Mucosa of stomach (tissue), 1 donor: ENCODE results near the gene RAD17.
A peak's percentile ranks its signal among the peaks of the same experiment; 100 is the strongest.
"Not testable (repeated sequence)": the region's sequence is repeated elsewhere in the genome, so short reads cannot be mapped to it uniquely, and the experiment has no call there.

Experiments
- H3K27me3 ChIP-seq: one replicate; pipeline ENCODE4 v1.7.0; 2013; ENCODE audit warnings: mild to moderate bottlenecking, low read length; ENCODE audit not compliant: control insufficient read depth, insufficient read depth
- H3K36me3 ChIP-seq: one replicate; pipeline ENCODE4 v1.7.0; 2013; ENCODE audit warnings: low read length; ENCODE audit not compliant: control insufficient read depth, insufficient read depth
- H3K4me1 ChIP-seq: one replicate; pipeline ENCODE4 v1.7.0; 2013; ENCODE audit warnings: mild to moderate bottlenecking, low read length; ENCODE audit not compliant: control insufficient read depth, insufficient read depth
- H3K4me3 ChIP-seq: one replicate; pipeline ENCODE4 v1.7.0; 2013; ENCODE audit warnings: low read length
- H3K9ac ChIP-seq: one replicate; pipeline ENCODE4 v1.7.0; 2013; ENCODE audit warnings: mild to moderate bottlenecking, low read length, moderate library complexity
- H3K9me3 ChIP-seq: one replicate; pipeline ENCODE4 v1.7.0; 2013; ENCODE audit warnings: mild to moderate bottlenecking, low read length, moderate library complexity; ENCODE audit not compliant: control insufficient read depth
- donor health status: Pancreatic carcinoma.

RAD17 gene

GRCh38 chr5:69415584-69415958, 46.0 kb downstream of the RAD17 start:
- Histone ChIP-seq H3K36me3 (no peaks in the 10 kb centered on the region), H3K27me3 (no peaks in the 10 kb centered on the region), H3K9ac (peak overlapping the region; percentile 99), H3K4me3 (peak overlapping the region; percentile 99), H3K4me1 (peaks cover 6% of the 10 kb centered on the region), H3K9me3 (no peaks in the 10 kb centered on the region)

DNA sequence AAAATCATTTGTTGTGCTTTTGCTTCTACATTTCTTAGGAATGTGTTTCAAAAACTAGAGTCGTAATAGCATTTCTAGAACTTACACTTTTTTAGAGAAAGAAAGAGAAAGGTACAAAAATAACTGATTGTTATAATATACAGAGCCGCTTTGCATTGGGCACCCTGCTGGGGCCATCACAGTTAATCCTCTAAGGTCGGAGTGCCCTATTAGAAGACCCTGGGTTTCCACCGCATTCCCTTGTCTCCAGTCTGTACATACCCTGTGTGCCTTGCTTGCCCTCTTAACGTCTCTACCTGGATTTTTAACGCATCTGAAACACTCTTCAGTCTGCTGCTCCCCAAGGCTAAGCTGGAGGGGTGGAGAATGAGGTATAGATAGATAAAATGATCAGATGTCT, 46.6 kb downstream of the RAD17 start:
- H3K9ac ChIP-seq = peak overlapping the region; percentile 99
- H3K4me3 ChIP-seq = peak overlapping the region; percentile 99
- H3K27me3 ChIP-seq = no peaks in the 10 kb centered on the region

GRCh38 chr5:69416699-69417098, 47.1 kb downstream of the RAD17 start:
- no peaks in the 10 kb centered on the region for H3K27me3 ChIP-seq
- H3K4me1 ChIP-seq = peaks cover 6% of the 10 kb centered on the region
- no peaks in the 10 kb centered on the region for H3K9me3 ChIP-seq
- H3K4me3 ChIP-seq = no peak overlapping the region
- peak overlapping the region; percentile 99 for H3K9ac ChIP-seq
- H3K36me3 ChIP-seq = no peaks in the 10 kb centered on the region

More for the DNA sequence above, 46.6 kb downstream of the RAD17 start:
- Histone ChIP-seq H3K4me1 (peaks cover 6% of the 10 kb centered on the region), H3K9me3 (no peaks in the 10 kb centered on the region), H3K36me3 (no peaks in the 10 kb centered on the region)

DNA sequence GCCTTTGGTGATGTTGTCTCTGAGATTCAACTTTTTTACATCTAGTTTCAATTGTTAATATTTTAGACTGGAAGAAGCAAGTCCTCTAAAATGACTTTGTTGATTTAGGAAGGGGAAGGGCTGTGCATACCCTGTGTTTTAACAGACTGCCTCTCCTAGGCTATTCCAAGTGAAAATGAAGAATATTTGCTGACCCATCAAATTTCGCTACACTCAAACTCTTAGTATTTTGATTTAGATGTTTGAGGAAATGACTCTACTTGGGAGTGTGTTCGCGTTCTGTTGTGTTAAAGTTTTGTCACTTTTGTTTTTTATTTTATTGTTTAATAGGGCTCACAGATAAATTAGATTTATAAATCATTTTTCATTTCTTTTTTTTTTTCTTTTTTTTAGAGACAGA, 48.9 kb downstream of the RAD17 start:
- H3K36me3 ChIP-seq = no peaks in the 10 kb centered on the region
- no peaks in the 10 kb centered on the region for H3K9me3 ChIP-seq

GRCh38 chr5:69431424-69432303, 62.0 kb downstream of the RAD17 start:
- no peak overlapping the region for H3K4me3 ChIP-seq
- H3K9ac ChIP-seq = no peak overlapping the region
- no peaks in the 10 kb centered on the region for H3K36me3 ChIP-seq
- no peaks in the 10 kb centered on the region for H3K27me3 ChIP-seq
- H3K9me3 ChIP-seq = no peaks in the 10 kb centered on the region
- H3K4me1 ChIP-seq = peaks cover 6% of the 10 kb centered on the region

More for the DNA sequence above, 48.9 kb downstream of the RAD17 start:
- Histone ChIP-seq H3K9ac (no peak overlapping the region), H3K4me3 (no peak overlapping the region), H3K4me1 (peaks cover 6% of the 10 kb centered on the region), H3K27me3 (no peaks in the 10 kb centered on the region)

GRCh38 chr5:69432412-69433206, 63.0 kb downstream of the RAD17 start:
- no peak overlapping the region for H3K9ac ChIP-seq
- peaks cover 10% of the 10 kb centered on the region for H3K4me1 ChIP-seq

GRCh38 chr5:69435276-69435884, 65.8 kb downstream of the RAD17 start:
- peaks cover 11% of the 10 kb centered on the region for H3K4me1 ChIP-seq
- H3K27me3 ChIP-seq, H3K9me3 ChIP-seq, H3K9ac ChIP-seq, H3K36me3 ChIP-seq, H3K4me3 ChIP-seq: not testable (repeated sequence)

More at GRCh38 chr5:69432412-69433206, 63.0 kb downstream of the RAD17 start:
- no peaks in the 10 kb centered on the region for H3K27me3 ChIP-seq
- no peaks in the 10 kb centered on the region for H3K9me3 ChIP-seq
- no peaks in the 10 kb centered on the region for H3K36me3 ChIP-seq
- H3K4me3 ChIP-seq = no peak overlapping the region

DNA sequence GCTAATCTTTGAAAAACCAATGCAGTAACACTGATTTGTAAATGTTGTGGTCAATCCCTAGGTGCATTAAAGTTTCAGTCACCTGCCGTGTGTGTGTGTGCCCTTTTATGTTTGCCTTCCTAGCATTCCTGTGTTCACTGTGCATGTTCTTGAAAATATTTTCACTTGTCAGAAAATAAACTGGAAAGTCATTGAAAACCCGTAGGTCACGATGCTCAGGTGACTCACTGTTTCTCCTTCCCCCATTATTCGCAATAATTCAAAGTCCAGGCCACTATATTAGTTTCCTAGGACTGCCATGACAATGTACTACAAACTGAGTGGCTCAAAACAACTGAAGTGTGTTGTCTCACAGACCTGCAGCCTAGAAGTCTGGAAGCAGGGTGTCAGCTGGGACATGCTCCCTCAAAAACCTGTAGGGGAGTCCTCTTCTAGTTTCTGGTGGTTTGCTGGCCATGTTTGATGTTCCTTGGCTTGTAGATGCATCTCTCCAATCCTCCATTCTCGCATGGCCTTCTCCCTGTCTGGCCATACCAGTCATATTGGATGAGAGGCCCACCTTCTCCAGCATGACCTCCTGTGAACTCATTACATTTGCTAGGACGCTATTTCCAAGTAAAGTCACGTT, 74.6 kb downstream of the RAD17 start:
- H3K36me3 ChIP-seq = no peaks in the 10 kb centered on the region
- no peak overlapping the region for H3K4me3 ChIP-seq
- no peaks in the 10 kb centered on the region for H3K27me3 ChIP-seq
- H3K9me3 ChIP-seq = no peaks in the 10 kb centered on the region
- H3K4me1 ChIP-seq = peaks cover 15% of the 10 kb centered on the region
- no peak overlapping the region for H3K9ac ChIP-seq

DNA sequence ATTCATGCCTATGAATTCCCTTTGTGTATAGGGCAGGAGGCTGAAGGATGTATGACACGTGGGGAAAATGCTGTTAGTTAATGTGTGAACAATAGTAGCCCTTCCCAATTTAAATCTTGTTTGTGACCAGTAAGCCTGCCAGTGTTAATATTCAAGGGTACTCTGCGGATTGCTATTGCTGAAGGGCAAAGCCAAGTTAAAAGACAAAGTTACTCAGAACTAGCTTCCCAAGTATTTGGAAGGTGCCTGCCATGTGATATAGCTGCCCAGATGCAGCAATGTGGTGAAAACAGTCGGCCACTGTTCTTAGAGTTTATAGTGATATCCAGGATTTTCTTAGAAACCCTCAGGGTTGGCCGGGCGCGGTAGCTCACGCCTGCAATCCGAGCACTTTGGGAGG, 79.9 kb downstream of the RAD17 start:
- Histone ChIP-seq H3K27me3 (no peaks in the 10 kb centered on the region), H3K4me1 (peaks cover 44% of the 10 kb centered on the region), H3K36me3 (no peaks in the 10 kb centered on the region), H3K9me3 (no peaks in the 10 kb centered on the region), H3K4me3 (no peak overlapping the region), H3K9ac (no peak overlapping the region)

DNA sequence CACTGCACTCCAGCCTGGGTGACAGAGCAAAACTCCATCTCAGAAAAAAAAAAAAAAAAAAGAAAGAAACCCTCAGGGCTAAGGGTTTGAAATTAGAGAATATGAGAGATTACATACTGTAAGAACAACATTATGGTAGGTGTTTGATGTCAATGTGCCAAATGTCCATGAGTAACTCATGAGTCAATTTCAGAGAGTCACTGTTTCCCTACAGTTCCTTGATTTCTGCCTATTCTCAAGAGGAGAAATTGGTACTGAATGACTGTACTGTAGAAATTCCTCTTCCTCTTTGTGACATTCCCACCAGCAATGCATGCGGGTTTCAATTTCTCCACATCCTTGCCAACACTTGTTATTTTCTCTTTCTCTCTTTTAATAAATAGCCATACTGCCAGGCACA, 80.5 kb downstream of the RAD17 start:
- H3K36me3 ChIP-seq = no peaks in the 10 kb centered on the region
- no peak overlapping the region for H3K4me3 ChIP-seq
- no peak overlapping the region for H3K9ac ChIP-seq
- H3K4me1 ChIP-seq = peaks cover 49% of the 10 kb centered on the region
- H3K9me3 ChIP-seq = no peaks in the 10 kb centered on the region
- no peaks in the 10 kb centered on the region for H3K27me3 ChIP-seq

- not testable (repeated sequence) for H3K4me3 ChIP-seq, H3K9ac ChIP-seq, H3K36me3 ChIP-seq, H3K27me3 ChIP-seq, H3K9me3 ChIP-seq
- H3K4me1 ChIP-seq = peaks cover 50% of the 10 kb centered on the region
These were observed 80.9 kb downstream of the RAD17 start for GRCh38 chr5:69450527-69450926.
